Activated CD8-positive, alpha-beta T cell treated with anti-CD3 and anti-CD28 coated beads for 36 hours (primary cell): Measurements from ENCODE around the gene PPL. TPM values are rescaled to one million over a fixed set of nuclear protein-coding genes. Genes with fewer than 3 reads are reported as not detected.

Experiments
- ATAC-seq: fragments of 200-7000 bp; cut with Tn5 transposase; one replicate; pipeline ENCODE4 v1.10.0; 2021; ENCODE audit warnings: mild to moderate bottlenecking, moderate library complexity
- CTCF ChIA-PET: fragments of 350-600 bp; sonication (Branson Sonifier 250); formaldehyde crosslinking; loops from one replicate; lab custom pipeline; 2021; ENCODE audit warnings: antibody characterized with exemption; lab: Charles Lee
- POLR2A ChIA-PET: fragments of 350-600 bp; sonication (Branson Sonifier 250); formaldehyde crosslinking; loops from one replicate; lab custom pipeline; 2021; ENCODE audit warnings: antibody characterized with exemption; lab: Charles Lee
- DNase-seq: peaks from one replicate; pipeline ENCODE4 v3.0.0-alpha.2; 2020
- H3K27ac Mint-ChIP-seq: one replicate; pipeline ENCODE4 v1.8.0; 2021; ENCODE audit warnings: mild to moderate bottlenecking, mixed read lengths
- H3K27me3 Mint-ChIP-seq: one replicate; pipeline ENCODE4 v1.8.0; 2021; ENCODE audit warnings: mixed read lengths
- H3K36me3 Mint-ChIP-seq: one replicate; pipeline ENCODE4 v1.8.0; 2021; ENCODE audit warnings: low read depth, mixed read lengths
- H3K4me1 Mint-ChIP-seq: one replicate; pipeline ENCODE4 v1.8.0; 2021; ENCODE audit warnings: low read depth, mixed read lengths
- H3K4me3 Mint-ChIP-seq: one replicate; pipeline ENCODE4 v1.8.0; 2021; ENCODE audit warnings: mild to moderate bottlenecking, moderate library complexity, mixed read lengths
- H3K9me3 Mint-ChIP-seq: one replicate; pipeline ENCODE4 v1.8.0; 2021; ENCODE audit warnings: mixed read lengths
- intact Hi-C: fragments of 100-400 bp; cut with micrococcal nuclease; formaldehyde crosslinking; loops from one replicate; pipeline ENCODE4 v1.10.0; 2022
- total RNA-seq, 2 experiments: library from RNA; stranded (reverse); gene quantifications; one replicate each; pipeline ENCODE4 v1.2.3, GENCODE V29; 2021
- TF ChIP-seq, protein P1 (sequence below): fragments of 200-600 bp; IDR thresholded peaks from one replicate; pipeline ENCODE4 v1.8.0; 2022; ENCODE audit warnings: antibody characterized with exemption, mild to moderate bottlenecking

PPL gene
- total RNA-seq, 2 experiments from 2014 or later = 0.05 TPM; not detected in 1

- CTCF ChIA-PET = interaction anchor here (2.2 kb wide), 1 partner anchor 93 kb away, joined by 7 read pairs; no protein-coding TSS in a partner anchor
- TF ChIP-seq, protein P1, sequence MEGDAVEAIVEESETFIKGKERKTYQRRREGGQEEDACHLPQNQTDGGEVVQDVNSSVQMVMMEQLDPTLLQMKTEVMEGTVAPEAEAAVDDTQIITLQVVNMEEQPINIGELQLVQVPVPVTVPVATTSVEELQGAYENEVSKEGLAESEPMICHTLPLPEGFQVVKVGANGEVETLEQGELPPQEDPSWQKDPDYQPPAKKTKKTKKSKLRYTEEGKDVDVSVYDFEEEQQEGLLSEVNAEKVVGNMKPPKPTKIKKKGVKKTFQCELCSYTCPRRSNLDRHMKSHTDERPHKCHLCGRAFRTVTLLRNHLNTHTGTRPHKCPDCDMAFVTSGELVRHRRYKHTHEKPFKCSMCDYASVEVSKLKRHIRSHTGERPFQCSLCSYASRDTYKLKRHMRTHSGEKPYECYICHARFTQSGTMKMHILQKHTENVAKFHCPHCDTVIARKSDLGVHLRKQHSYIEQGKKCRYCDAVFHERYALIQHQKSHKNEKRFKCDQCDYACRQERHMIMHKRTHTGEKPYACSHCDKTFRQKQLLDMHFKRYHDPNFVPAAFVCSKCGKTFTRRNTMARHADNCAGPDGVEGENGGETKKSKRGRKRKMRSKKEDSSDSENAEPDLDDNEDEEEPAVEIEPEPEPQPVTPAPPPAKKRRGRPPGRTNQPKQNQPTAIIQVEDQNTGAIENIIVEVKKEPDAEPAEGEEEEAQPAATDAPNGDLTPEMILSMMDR = no peak
- H3K9me3 Mint-ChIP-seq = no peaks in the 10 kb centered on the region
- no peak overlapping the region for H3K4me3 Mint-ChIP-seq
- H3K27ac Mint-ChIP-seq = no peak overlapping the region
- peaks cover 28% of the 10 kb centered on the region for H3K36me3 Mint-ChIP-seq
- H3K4me1 Mint-ChIP-seq = peaks cover 18% of the 10 kb centered on the region
- POLR2A ChIA-PET = interaction anchor here (0.8 to 1.1 kb wide), 3 partner anchors 11 to 1166 kb away, joined by 3 to 4 read pairs (median 3); no protein-coding TSS in a partner anchor
- intact Hi-C loops = no loop called here
- no peak for ATAC-seq
- no peaks in the 10 kb centered on the region for H3K27me3 Mint-ChIP-seq
- no peak for DNase-seq
Measured at GRCh38 chr16:4862639-4863038, 74.3 kb downstream of the PPL start.

GRCh38 chr16:4860727-4861342 lies 76.1 kb downstream of the PPL start:
- ChIA-PET CTCF (no interaction called here), POLR2A (no interaction called here)
- Mint-ChIP-seq H3K27ac (no peak overlapping the region), H3K9me3 (no peaks in the 10 kb centered on the region), H3K27me3 (no peaks in the 10 kb centered on the region), H3K36me3 (peaks cover 35% of the 10 kb centered on the region), H3K4me3 (no peak overlapping the region), H3K4me1 (peaks cover 14% of the 10 kb centered on the region)
- no peak for DNase-seq
- TF ChIP-seq, protein P1 = no peak
- ATAC-seq = no peak
- intact Hi-C loops = no loop called here

- peaks cover 42% of the 10 kb centered on the region for H3K36me3 Mint-ChIP-seq
- POLR2A ChIA-PET = no interaction called here
Measured at GRCh38 chr16:4859900-4860255, 77.1 kb downstream of the PPL start.

GRCh38 chr16:4859190-4859899 lies 77.6 kb downstream of the PPL start:
- H3K27me3 Mint-ChIP-seq = no peaks in the 10 kb centered on the region
- CTCF ChIA-PET = no interaction called here
- TF ChIP-seq, protein P1 = no peak
- DNase-seq = no peak
- ATAC-seq = no peak
- intact Hi-C loops = no loop called here
- peaks cover 44% of the 10 kb centered on the region for H3K36me3 Mint-ChIP-seq
- no peaks in the 10 kb centered on the region for H3K9me3 Mint-ChIP-seq
- no peak overlapping the region for H3K27ac Mint-ChIP-seq
- no peak overlapping the region for H3K4me3 Mint-ChIP-seq
- POLR2A ChIA-PET = no interaction called here
- H3K4me1 Mint-ChIP-seq = peaks cover 11% of the 10 kb centered on the region

More at GRCh38 chr16:4859900-4860255, 77.1 kb downstream of the PPL start:
- H3K4me1 Mint-ChIP-seq = peaks cover 12% of the 10 kb centered on the region
- no peaks in the 10 kb centered on the region for H3K9me3 Mint-ChIP-seq
- no peak for ATAC-seq
- no peak overlapping the region for H3K4me3 Mint-ChIP-seq
- H3K27ac Mint-ChIP-seq = no peak overlapping the region
- TF ChIP-seq, protein P1 = no peak
- no peak for DNase-seq
- intact Hi-C loops = no loop called here
- no peaks in the 10 kb centered on the region for H3K27me3 Mint-ChIP-seq
- CTCF ChIA-PET = no interaction called here

DNA sequence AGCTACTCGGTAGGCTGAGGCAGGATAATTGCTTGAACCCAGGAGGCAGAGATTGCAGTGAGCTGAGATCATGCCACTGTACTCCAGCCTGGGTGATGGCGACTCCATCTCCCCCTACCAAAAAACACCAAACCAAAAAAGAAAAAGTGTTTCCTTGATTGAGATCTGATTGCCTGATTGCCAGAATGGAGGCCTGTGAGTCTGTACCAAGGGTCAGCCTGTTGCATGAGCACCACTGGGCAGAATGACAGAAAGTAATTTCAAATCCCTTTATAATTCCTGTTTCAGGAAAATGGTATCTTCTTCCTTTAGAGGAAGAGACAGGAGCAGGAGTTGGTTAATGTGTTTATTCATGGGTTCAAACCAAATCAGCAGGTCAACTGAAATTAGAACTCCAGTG lies 81.1 kb downstream of the PPL start:
- POLR2A ChIA-PET = no interaction called here
- Mint-ChIP-seq H3K27ac (no peak overlapping the region), H3K4me3 (no peak overlapping the region), H3K36me3 (peaks cover 38% of the 10 kb centered on the region), H3K27me3 (no peaks in the 10 kb centered on the region), H3K9me3 (no peaks in the 10 kb centered on the region), H3K4me1 (peaks cover 14% of the 10 kb centered on the region)
- intact Hi-C loops = no loop called here
- CTCF ChIA-PET = no interaction called here
- TF ChIP-seq, protein P1 = no peak
- no peak for DNase-seq
- no peak for ATAC-seq
